ENCODE results near the gene ADAD2. TPM values are rescaled to one million over a fixed set of nuclear protein-coding genes. Genes with fewer than 3 reads are reported as not detected.

ADAD2 gene
- total RNA-seq, 1 donor = not detected

DNA sequence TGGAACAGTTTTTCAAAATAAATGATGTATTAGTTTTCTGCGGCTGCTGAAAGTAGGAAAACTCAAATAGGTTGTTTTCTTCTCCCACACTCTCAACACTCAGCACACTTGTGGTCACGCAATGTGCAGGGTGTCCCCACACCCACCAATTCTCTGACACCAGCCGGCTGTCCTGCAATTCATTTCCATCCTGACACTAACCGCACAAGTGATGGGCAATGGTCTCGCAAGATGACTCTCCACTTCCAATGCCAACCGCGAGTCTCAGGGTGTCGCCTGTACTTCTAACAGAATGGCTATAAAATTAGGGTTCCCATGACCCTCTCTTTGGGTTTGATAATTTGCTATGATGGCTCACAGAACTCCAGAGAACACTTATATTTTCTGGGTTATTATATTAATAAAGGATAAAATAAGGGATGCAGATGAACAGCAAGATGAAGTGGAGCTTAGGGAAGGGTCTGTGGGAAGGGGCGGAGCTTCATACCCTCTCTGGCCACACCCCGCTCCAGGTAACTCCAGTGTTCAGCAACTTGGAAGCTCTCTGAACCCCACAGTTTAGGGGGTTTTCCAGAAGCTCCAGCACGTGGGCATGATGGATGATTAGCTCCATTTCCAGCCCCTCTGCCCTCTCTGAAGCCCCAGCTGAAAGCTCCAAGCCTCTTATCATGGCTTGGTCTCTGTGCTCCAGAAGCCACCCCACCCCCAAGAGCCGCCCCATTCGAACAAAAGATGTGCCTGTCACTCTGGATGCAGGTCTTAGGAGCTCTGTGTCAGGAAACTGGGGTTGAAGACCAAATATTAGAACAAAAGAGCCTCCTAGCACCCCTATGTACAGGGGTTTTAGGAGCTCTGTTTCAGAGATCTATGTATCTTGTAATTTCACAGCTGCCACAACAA is 23.9 kb upstream of the ADAD2 start:
- Histone ChIP-seq H3K27me3 (ENCODE audit: insufficient read depth, low read length) (peaks cover 3% of the 10 kb centered on the region), H3K9me3 (ENCODE audit: low read depth, low read length) (no peaks in the 10 kb centered on the region), H3K4me1 (ENCODE audit: insufficient read depth, low read length) (no peaks in the 10 kb centered on the region), H3K4me3 (ENCODE audit: low read length) (no peak overlapping the region)

DNA sequence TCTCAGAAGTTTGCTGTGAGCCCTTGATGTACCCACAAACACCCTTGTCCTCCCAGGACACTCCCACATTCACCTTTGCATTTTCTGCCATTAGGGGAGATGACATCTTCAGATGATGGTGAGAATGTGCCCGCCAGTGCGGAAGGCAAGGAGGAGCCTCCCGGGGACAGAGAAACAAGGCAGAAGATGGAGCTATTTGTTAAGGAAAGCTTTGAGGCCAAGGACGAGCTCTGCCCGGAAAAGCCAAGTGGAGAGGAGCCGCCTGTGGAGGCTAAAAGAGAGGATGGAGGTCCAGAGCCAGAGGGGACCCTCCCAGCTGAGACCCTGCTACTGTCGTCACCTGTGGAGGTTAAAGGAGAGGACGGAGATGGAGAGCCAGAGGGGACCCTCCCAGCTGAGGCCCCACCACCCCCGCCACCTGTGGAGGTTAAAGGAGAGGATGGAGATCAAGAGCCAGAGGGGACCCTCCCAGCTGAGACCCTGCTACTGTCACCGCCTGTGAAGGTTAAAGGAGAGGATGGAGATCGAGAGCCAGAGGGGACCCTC is 21.1 kb upstream of the ADAD2 start:
- Histone ChIP-seq H3K4me3 (ENCODE audit: low read length) (no peak overlapping the region), H3K4me1 (ENCODE audit: insufficient read depth, low read length) (no peaks in the 10 kb centered on the region), H3K9me3 (ENCODE audit: low read depth, low read length) (no peaks in the 10 kb centered on the region), H3K27me3 (ENCODE audit: insufficient read depth, low read length) (peaks cover 3% of the 10 kb centered on the region)

DNA sequence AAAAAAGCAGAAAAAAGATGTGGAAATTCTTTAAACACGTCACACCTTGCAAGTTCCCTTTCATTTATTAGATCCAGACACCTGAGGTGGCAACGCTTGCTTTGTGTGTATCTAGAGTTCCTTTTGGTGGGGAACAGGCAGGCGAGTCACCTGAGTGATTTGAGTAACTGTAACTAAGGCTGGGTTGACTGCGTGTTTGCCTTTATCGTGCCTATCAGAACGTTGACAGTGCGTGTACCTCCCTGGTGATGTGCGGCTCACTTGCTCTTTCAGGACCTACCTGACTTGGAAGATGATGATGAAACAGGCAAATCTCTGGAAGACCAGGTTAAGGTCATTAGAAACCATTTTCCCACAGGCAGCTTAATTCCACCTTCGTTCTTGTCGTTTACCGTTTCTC is 16.6 kb upstream of the ADAD2 start:
- Histone ChIP-seq H3K4me3 (ENCODE audit: low read length) (no peak overlapping the region), H3K4me1 (ENCODE audit: insufficient read depth, low read length) (peaks cover 14% of the 10 kb centered on the region), H3K27me3 (ENCODE audit: insufficient read depth, low read length) (no peaks in the 10 kb centered on the region), H3K9me3 (ENCODE audit: low read depth, low read length) (no peaks in the 10 kb centered on the region)

DNA sequence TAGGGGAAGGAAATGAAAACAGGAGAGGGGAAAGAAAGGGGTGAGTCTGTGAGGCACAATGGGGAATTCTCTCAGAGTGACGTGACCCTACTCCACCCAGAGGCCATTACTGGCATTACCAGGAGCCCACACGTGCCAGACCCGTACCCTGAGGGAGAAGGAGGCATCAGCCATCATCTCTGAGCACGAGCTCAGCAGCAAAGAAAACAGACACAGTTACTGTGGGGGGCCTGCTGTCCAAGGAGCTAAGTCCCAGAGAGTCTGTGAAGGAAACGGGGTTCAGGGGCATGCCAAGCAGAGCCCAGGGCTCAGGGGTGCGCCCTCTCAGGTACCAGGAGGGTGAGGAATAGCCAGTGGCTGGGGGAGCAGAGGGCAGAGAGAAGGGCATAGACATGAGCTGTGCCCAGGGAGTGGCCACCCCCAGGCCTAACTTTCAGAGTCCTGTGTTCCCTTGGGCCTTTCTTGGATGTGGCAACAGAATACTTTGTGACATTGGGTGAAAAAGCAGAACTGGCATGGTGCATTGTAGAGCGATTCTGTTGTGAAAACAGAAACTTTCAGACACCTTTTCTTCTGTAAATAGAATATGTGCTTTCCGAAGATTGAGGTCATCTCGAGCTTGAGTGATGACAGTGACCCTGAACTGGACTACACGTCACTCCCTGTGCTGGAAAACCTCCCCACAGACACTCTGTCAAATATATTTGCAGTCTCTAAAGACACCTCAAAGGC is 15.4 kb upstream of the ADAD2 start:
- Histone ChIP-seq H3K27me3 (ENCODE audit: insufficient read depth, low read length) (no peaks in the 10 kb centered on the region), H3K9me3 (ENCODE audit: low read depth, low read length) (no peaks in the 10 kb centered on the region), H3K4me1 (ENCODE audit: insufficient read depth, low read length) (peaks cover 14% of the 10 kb centered on the region), H3K4me3 (ENCODE audit: low read length) (no peak overlapping the region)

DNA sequence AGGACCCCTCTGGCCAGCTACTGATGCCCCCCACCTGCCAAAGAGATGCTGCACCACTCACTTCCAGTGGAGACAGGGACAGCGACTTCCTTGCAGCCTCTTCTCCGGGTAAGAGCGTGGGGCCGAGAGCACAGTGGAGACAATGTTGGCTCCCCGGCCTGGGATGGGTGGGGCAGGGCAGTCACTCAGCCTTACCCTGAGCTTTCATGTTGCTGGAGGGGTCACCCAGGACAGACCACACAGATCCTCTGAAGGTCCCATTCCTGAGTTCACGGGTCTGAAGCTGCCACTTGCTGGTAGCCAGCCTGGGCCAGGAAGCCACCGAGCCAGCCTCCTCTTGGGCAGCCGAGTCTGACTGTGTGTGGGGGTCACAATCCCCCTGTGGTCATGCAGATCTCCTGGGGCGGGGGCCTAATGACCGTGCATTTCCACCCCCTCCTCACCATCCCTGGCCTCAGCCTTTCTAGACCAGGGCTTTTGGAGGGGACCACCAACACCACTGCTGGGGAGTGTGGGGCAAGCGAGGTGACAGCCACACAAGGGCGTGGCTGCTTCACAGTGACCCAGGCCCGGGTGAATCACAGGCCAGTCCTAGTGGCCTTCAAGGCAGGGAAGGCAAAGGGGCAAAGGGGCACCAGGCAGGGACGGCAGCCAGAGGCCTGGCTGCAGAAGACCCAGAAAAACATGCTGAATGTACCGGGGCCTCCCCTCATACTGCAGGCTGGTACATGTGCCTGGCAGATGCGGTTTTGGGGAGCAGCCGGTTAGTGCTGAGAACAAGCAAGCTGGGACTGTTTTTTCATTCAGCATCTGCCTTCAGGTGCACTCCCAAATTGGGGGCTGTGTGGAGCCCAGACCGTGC is 14.5 kb upstream of the ADAD2 start:
- no peaks in the 10 kb centered on the region for H3K27me3 ChIP-seq (ENCODE audit: insufficient read depth, low read length)
- no peak overlapping the region for H3K4me3 ChIP-seq (ENCODE audit: low read length)
- H3K4me1 ChIP-seq (ENCODE audit: insufficient read depth, low read length) = peaks cover 14% of the 10 kb centered on the region
- H3K9me3 ChIP-seq (ENCODE audit: low read depth, low read length) = no peaks in the 10 kb centered on the region

DNA sequence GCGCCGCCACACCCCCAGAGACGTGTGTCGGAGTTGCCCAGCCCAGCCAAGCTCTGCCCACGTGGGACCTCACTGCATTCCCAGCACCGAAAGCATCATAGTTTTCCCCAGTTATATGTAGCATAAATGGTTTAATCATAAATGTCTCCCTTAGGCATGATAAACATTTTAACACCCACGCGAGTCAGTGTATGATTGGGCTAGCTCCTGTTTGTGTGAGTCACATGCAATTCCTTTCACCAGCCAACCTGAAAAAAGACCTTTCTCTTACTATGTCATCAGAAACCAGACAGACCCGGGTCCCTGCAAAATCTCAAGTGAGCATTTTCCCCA is 13.2 kb upstream of the ADAD2 start:
- Histone ChIP-seq H3K4me3 (ENCODE audit: low read length) (no peak overlapping the region), H3K4me1 (ENCODE audit: insufficient read depth, low read length) (peaks cover 14% of the 10 kb centered on the region), H3K27me3 (ENCODE audit: insufficient read depth, low read length) (no peaks in the 10 kb centered on the region), H3K9me3 (ENCODE audit: low read depth, low read length) (no peaks in the 10 kb centered on the region)

DNA sequence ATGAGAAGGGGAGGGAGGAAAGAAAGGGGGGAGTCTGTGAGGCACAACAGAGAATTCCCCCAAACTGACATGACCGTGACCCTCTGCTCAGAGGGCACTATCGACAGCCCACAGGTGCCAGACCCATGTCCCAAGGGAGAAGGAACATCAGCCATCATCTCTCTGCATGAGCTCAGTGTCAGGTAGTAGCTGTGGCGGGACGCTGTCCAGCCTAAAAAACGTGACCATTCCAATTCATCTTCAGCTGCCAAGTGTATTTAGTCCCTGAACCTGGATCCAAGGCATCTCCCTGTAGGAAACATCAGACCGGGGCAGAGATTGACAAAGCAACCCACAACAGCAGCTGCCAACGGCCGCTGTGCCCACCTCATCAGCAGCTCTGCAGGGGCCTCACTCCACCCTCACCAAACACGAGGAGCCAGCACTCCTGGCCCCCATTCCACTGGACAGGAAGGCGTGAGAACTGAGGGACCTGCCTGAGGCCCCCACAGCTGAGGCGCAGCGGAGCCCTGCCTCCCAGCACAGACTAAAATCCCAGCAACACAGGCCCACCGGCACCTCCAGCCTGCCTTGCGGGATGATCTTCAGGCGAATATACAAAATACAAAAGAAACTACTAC is 12.7 kb upstream of the ADAD2 start:
- H3K9me3 ChIP-seq (ENCODE audit: low read depth, low read length) = no peaks in the 10 kb centered on the region
- no peak overlapping the region for H3K4me3 ChIP-seq (ENCODE audit: low read length)
- H3K27me3 ChIP-seq (ENCODE audit: insufficient read depth, low read length) = no peaks in the 10 kb centered on the region
- peaks cover 14% of the 10 kb centered on the region for H3K4me1 ChIP-seq (ENCODE audit: insufficient read depth, low read length)

DNA sequence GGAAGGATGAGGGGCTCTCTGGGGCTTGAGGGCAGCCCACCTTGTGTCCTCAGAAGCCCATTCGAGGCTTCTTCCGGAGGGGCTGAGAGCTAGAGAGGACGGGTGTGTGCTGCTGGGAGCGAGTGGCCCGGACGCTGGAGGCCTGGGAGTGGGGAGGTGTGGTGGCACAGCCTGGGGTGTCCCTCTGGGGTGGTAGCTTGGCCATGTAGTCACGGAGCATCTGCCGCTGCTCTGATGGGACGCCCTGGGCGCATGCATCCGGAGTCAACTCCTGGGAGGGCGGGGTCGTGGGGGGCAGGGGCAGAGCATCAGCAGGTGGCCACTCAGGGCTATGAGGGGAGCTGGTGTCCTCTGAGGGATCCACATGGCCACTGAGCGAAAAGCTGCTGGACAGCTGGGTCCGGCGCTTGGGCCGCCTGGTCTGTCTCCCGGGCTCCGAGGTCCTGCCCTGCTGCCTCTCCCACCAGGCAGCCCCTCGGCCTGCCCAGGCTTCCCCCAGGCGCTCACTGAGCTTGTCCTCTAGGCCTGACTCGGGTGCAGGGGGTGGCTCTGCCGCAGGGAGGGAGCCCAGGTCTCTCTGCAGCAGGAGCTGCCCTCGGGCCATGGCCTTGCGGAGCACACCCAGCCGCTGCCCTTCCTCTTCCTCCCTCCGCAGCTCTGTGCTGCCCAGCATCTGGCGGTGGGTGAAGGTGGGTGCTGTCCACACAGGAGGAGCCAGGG is 11.9 kb upstream of the ADAD2 start:
- H3K4me3 ChIP-seq (ENCODE audit: low read length) = no peak overlapping the region
- H3K4me1 ChIP-seq (ENCODE audit: insufficient read depth, low read length) = peaks cover 14% of the 10 kb centered on the region
- H3K9me3 ChIP-seq (ENCODE audit: low read depth, low read length) = no peaks in the 10 kb centered on the region
- no peaks in the 10 kb centered on the region for H3K27me3 ChIP-seq (ENCODE audit: insufficient read depth, low read length)

DNA sequence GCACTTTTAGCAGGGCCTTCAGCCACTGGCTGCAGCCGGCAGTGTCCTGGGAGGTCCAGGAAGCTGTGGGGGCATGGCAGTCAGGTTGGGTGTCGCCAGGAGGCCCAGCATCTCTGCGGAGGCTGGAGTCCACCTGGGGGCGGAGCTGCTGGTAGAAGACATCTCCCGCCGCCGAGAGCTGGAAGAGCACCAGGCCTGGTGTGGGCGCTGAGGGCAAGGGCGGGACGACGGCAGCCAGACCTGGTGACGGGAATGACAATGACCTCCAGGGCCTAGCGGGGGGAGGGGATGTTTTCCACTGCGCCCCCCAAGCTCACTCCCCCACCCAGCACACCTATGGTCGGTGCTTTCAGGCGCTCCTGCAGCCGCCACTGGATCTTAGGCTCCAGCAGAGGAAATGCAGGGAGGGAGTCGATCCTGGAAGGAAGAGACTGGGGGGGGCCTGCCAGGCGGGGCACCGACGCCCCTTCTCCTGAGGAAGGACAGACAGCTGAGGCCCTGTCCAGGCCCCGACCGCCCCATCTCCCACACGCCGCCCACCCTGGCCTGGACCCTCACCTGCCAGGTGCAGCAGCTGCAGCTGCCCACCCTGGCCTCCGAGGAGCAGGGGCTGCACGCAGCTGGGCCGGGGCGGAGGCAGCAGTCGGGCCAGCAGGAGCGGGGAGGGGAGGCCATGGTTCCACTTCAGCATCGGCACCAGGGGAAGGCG is 11.2 kb upstream of the ADAD2 start:
- peaks cover 14% of the 10 kb centered on the region for H3K4me1 ChIP-seq (ENCODE audit: insufficient read depth, low read length)
- no peak overlapping the region for H3K4me3 ChIP-seq (ENCODE audit: low read length)
- no peaks in the 10 kb centered on the region for H3K27me3 ChIP-seq (ENCODE audit: insufficient read depth, low read length)
- no peaks in the 10 kb centered on the region for H3K9me3 ChIP-seq (ENCODE audit: low read depth, low read length)

DNA sequence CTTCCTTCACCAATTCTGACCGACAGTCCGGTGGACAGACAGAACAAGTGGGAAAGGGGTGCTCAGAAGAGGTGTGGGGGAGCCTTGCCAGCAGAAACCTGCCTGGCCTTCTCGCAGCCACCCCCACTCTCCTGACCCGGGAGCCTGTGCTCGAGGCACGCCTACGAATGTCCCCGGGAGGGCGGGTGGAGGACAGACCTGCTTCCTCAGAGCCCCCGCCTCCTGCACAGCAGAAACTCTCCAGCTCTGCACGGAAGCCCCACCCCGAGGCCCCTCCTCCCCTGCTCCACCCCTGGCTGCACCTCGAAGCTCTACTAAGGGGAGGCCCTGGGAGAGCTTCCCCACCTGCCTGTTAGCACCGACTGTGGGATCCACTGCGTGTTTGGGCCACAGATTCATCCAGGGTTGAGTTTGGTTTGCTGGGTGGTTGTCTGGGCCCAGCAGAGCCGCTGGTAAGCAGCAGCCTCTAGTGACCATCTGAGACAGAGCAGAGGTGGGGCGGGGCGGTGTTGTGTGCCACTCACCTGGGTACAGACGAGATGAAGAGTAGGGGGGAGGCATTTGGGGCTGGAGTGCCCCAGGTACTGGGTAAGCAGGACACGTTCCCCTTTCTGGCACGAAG is 10.3 kb upstream of the ADAD2 start:
- H3K27me3 ChIP-seq (ENCODE audit: insufficient read depth, low read length) = no peaks in the 10 kb centered on the region
- peaks cover 10% of the 10 kb centered on the region for H3K4me1 ChIP-seq (ENCODE audit: insufficient read depth, low read length)
- H3K4me3 ChIP-seq (ENCODE audit: low read length) = no peak overlapping the region
- H3K9me3 ChIP-seq (ENCODE audit: low read depth, low read length) = no peaks in the 10 kb centered on the region

DNA sequence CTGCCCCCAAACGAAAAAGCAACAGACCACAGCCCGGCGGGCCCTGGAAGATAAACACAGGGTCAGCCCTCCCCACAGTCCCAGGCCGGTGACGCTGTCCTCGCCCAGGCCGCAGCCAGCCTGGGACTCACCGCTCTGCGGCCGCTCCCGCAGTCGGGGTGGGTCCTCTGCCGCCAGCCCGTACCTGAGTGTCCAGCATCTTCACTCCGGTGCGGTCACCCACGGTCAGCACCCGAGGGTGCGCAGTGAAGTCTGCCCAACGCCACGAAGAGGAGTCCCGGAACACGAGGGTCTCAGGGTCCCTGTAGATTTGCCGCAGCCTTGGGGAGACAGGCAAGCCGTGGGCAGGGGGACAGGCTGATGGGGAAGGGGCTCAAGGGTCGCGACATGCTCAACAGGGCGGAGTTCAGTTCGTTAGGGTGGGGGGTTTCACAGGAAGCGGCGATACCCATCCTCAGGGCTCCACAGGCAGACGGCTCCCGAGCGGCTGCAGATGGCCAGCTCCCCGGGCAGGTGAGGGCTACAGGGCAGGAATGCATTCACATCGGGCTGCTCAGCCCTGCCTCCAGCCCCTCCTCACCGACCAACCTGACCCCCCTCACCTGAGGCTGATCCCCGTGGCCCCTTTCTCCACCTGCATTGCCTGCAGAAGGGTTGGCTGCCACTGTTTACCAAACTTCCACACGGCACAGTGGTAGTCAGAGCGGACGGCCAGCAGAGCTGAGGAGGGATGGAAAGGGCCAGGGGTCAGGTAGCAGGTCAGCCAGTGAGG is 9.6 kb upstream of the ADAD2 start:
- Histone ChIP-seq H3K27me3 (ENCODE audit: insufficient read depth, low read length) (no peaks in the 10 kb centered on the region), H3K9me3 (ENCODE audit: low read depth, low read length) (no peaks in the 10 kb centered on the region), H3K4me3 (ENCODE audit: low read length) (no peak overlapping the region), H3K4me1 (ENCODE audit: insufficient read depth, low read length) (peaks cover 10% of the 10 kb centered on the region)

DNA sequence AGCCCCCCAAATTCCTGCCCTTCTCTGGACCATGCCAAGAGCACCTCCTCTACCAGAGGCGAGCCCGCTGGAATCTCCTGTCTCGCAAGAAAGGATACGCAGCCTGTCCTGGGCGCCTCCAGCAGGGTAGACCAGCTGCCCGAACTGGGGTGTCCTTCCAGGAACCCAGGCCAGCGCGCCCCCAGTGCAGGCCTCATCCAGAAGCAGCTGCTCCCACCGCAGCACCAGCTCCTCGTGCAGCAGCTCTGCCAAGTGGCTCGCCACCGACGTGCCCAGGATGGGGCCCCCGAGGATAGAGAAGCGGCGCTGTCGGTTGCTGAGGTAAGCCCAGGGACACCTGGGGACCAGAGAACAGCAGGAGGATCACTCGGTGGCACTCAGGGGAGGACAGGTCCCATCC is 8.9 kb upstream of the ADAD2 start:
- H3K27me3 ChIP-seq (ENCODE audit: insufficient read depth, low read length) = no peaks in the 10 kb centered on the region
- H3K4me1 ChIP-seq (ENCODE audit: insufficient read depth, low read length) = peaks cover 12% of the 10 kb centered on the region
- H3K4me3 ChIP-seq (ENCODE audit: low read length) = no peak overlapping the region
- no peaks in the 10 kb centered on the region for H3K9me3 ChIP-seq (ENCODE audit: low read depth, low read length)

Measured in mononuclear cell (primary cell).